Activated T-cell treated with anti-CD3 and anti-CD28 coated beads, Interleukin-2, amount 50 U/mL, for 1 hour (primary cell): ENCODE results near the gene KIT.

Experiments used
- DNase-seq: peaks from one replicate; pipeline ENCODE4 v3.0.0-alpha.2; 2020

KIT gene

DNA sequence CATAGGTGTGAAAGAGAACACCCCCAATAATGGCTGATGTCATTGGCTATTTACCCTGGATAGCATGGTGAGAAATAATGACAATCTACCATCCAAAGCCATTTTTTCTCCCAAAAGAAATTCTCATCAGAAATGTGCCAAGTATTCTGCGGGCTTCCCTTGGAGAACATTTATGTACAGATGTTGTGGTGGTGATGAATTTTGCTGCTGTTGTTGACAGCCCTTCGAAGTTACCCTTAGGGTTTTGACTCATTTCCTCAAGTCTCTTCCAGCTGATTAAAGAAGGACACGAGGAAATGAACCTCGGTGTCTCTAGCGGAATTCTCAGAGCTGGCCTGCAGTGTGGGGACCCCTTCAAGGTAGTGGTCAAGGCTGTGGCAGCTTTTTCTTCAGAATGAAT, 3.4 kb downstream of the KIT start:
- no peak for DNase-seq

GRCh38 chr4:54661686-54662085, 3.9 kb downstream of the KIT start:
- no peak for DNase-seq

DNA sequence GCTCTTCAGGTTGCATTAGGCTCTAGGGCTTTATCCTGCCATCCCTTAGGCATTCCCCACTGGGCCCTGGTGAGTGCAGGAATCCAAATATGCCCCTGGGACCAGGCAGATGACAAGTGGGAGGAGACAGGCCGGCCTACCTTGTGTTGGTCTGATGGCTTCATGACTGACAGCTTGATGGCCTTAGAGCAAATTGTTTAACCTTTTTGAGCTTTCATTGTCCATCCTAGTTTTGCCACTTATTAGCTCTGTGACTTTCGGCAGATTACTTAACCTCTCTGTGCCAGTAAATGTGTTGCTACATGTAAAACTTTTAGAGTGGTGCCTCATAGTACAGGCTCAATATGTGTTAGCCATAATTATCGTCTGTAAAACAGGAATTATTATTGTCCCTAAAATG, 4.4 kb downstream of the KIT start:
- no peak for DNase-seq

- no peak for DNase-seq
Measured at GRCh38 chr4:54662901-54663585, 5.3 kb downstream of the KIT start.

DNA sequence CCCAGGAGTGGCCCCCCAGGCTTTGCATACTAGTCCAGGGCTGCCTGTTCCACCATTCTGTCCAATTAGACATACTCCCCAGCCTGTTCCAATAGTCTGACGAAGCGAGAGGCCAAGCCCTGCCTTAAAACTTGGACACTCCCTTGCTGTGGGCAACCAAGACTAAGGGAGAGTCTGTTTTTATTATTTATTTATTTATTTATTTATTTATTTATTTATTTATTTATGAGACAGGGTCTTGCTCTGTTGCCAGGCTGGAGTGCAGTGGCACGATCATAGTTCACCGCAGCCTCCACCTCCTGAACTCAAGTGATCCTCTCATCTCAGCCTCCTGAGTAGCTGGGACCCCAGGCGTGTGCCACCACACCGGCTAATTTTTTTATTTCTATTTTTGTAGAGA, 6.6 kb downstream of the KIT start:
- no peak for DNase-seq

DNA sequence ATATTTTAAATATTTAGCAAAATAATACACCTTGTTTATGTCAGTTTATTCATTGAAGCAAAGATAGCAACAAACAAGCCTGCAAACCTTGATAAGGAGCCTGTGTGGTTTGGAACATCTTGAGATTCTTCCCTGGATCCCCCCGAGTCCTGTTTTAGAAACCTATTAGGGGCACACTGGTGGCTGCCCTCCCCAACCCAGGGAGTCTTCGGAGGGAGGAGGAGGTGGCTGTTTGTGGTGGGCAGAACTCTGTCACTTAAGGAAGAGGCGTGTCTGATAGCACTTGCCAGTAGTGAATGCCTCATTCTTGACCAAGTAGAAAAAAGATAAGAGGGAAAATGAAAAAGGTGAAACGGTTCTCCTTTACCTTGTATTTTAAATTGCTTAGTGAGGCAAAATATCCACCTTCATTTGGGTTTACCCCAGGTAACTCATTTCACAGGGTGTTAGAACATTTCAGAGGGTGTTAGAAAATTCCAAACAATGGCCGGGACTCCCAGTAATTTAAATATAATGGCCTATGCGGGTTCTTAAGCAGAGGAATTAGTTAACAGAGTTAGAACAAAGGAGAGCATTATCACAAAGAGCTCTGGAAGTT, 10.4 kb downstream of the KIT start:
- DNase-seq = no peak

- DNase-seq = no peak
Measured at GRCh38 chr4:54669831-54670230, 12.1 kb downstream of the KIT start.

- no peak for DNase-seq
Measured at GRCh38 chr4:54675721-54676461, 18.1 kb downstream of the KIT start.

- no peak for DNase-seq
Measured at GRCh38 chr4:54676658-54677057, 18.9 kb downstream of the KIT start.

- no peak for DNase-seq
Measured at GRCh38 chr4:54677416-54677815, 19.7 kb downstream of the KIT start.

- DNase-seq = no peak
Measured at GRCh38 chr4:54677853-54678650, 20.3 kb downstream of the KIT start.

DNA sequence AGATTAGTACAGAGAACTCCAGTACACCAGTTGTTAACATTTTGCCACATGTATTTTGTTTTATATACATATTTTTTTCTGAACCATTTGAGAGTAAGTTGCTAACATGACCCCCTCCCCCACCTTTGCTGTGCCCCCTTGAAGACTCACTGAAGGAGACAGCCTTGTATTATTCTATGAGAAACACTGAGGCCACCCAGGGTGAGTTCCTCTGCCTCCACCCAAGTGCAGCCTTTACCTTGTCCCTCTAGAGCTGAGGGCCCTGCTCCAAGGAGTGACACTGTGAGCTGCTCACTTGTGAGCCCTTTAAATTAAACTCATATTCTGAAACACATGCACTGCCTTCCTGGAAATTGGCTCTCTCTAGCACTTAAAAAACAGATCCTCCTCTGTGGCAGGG, 21.1 kb downstream of the KIT start:
- DNase-seq = no peak

DNA sequence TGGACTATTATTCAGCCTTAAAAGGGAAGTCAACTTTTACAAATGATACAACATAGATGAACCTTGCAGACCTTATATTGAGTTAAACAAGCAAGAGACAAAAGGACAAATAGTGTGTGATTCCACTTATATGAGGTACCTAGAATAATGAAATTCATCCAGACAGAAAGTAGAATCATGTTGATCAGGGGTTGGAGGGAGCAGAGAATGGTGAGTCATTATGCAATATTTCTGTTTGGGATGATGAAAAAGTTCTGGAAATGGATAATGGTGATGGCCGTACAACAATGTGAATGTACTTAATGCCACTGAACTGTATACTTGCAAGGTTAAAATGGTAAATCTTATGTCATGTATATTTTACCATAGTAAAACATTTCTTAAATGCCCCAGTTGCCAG, 22.1 kb downstream of the KIT start:
- DNase-seq = no peak

GRCh38 chr4:54683616-54684346, 26.0 kb downstream of the KIT start:
- DNase-seq = peak; percentile 53

GRCh38 chr4:54685810-54686209, 28.1 kb downstream of the KIT start:
- no peak for DNase-seq

DNA sequence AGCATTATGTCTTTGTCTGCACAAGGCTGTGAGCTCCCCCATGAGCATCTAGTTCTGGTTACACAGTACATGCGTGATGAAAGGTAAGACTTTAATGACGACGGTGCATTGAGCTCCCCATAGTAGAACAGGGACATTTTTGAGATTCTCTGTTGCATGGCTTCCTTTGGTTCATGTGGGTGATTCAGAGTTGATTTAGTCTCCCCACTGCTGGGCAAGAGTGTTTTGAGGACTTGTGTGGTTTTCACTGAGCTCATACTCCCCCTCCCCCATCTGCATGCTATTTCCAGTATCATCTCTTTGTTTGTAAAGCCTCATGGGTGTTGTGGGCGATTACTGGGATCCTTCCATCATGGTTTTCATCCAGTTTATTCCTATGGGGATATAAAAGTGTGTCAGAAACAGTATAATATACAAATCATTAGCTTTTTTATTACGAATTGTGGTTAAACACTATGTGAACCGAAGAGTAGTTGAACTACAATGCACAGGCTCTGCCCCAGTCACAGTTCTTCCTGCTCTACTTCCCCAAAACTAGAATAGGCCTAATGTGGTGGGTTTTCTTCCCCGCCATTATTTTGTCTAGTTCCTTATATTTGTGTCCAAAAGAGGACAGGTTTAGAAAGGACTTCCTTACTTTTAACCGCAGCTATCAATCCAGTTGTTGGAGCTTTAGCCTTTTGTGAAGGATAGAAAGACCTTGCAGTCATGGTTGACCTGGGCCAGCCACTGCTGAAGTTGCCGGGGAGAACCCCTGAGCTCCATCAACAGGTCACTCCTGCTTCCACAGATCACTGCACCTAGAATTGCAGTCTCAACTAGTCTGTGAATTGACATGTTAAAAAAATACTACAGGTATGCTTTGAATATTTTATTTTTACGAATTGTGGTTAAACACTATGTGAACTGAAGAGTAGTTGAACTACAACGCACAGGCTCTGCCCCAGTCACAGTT, 30.4 kb downstream of the KIT start:
- DNase-seq = no peak

DNA sequence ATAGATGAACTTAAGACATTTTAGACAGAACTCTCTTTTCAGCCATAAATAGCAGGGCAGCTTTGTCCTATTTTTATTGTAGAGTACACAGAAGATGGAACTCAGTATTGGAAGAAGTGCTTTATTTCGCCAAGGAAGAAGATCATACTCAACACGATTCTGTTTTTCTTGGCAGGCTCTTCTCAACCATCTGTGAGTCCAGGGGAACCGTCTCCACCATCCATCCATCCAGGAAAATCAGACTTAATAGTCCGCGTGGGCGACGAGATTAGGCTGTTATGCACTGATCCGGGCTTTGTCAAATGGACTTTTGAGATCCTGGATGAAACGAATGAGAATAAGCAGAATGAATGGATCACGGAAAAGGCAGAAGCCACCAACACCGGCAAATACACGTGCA, 37.6 kb downstream of the KIT start:
- DNase-seq = no peak

- DNase-seq = no peak
Measured at GRCh38 chr4:54695788-54696187, 38.0 kb downstream of the KIT start.

DNA sequence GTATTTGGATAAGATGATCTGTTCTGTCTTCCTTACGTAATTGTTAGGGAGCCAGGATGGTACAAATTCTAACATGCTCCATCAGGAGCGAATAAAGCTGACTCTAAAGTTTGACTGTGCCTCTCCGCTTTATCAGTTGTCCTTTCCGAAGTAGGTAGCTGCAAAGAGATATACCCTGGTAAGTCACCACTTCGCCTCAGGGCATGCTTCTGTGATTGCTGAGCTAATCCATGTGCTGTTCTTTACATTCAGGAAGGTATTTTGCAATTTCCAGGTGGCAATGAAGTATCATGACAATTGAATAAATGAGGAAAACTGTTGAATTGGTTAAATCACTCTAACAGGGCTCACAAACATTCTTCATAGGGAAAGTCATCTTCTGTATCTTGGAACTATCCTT, 38.9 kb downstream of the KIT start:
- no peak for DNase-seq

DNA sequence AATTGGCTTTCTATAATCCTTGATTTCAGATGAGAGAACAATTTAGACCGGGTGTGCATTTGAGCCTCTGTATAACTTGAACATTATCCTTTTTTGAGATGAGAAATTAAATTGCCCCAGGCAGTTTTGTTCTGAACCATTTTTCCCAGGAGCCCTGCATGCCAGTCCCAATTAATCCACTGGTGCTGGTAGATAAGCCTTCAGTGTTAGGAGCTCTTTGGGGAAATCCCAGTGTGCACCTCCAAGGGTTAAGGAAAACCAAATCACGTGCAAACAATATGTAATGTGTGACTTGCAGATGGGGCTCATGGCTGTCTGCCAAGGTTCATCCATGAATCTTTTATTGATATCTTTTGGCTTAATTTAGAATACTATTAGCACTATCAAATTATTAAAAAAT, 43.2 kb downstream of the KIT start:
- DNase-seq = no peak

DNA sequence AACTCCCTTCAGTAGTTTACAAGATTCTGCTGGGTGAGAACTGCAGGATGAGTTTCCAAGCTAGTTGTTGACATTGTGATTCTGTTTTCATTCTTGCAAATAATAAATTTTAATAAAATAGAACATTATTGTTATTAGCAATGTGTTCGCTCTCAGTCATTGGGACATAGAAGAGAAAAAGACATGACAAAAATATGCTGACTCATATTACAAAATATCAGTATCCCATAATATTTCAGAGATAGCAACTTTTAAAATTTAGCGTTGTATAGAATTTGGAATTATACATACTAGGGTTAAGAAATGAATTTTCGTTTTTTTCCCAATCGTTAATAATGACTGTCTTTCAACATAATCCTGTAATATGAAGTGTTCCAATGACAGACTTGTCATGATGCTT, 45.4 kb downstream of the KIT start:
- no peak for DNase-seq

GRCh38 chr4:54707406-54707805, 49.6 kb downstream of the KIT start:
- DNase-seq = no peak
